Right atrium auricular region (tissue), 2 donors: ENCODE results near the gene KRTAP10-10. TPM values are rescaled to one million over a fixed set of nuclear protein-coding genes. Genes with fewer than 3 reads are reported as not detected.

Source experiments
- DNase-seq: peaks from one replicate; pipeline ENCODE4 v3.0.0-alpha.2; 2019; ENCODE audit warnings: low spot score
- H3K27ac ChIP-seq, 2 donors: fragments of 200-600 bp; sonication (generic); 1 replicate in 1 of 2; 2 replicates in 1 of 2; pipeline ENCODE4 v1.5.1; 2016 to 2019
- H3K27me3 ChIP-seq, 2 donors: fragments of 200-600 bp; sonication (generic); one replicate each; pipeline versions ENCODE4 v1.5.1 to v1.6.0; 2017 to 2019
- H3K36me3 ChIP-seq: fragments of 200-600 bp; sonication (generic); one replicate; pipeline ENCODE4 v1.5.1; 2016
- H3K4me1 ChIP-seq, 2 donors: fragments of 200-600 bp; sonication (generic); one replicate each; pipeline versions ENCODE4 v1.5.1 to v1.6.0; 2017 to 2019
- H3K4me3 ChIP-seq, 2 donors: fragments of 200-600 bp; sonication (generic); 1 replicate in 1 of 2; 2 replicates in 1 of 2; pipeline ENCODE4 v1.5.1; 2017 to 2019; ENCODE audit warnings: mild to moderate bottlenecking in 1 of 2, moderate library complexity in 1 of 2
- H3K9me3 ChIP-seq, 2 donors: fragments of 200-600 bp; sonication (generic); one replicate each; pipeline ENCODE4 v1.5.1; 2019
- CTCF ChIP-seq, 2 donors: fragments of 200-600 bp; sonication (generic); IDR thresholded peaks; one replicate each; pipeline ENCODE4 v1.5.1; 2019; ENCODE audit warnings: antibody characterized with exemption in 2 of 2
- total RNA-seq, 2 donors: library from RNA; depleted of rRNA; stranded (reverse); fragments of >200 nt; gene quantifications; one replicate each; pipeline ENCODE4 v1.1.0, GENCODE V29; 2016

KRTAP10-10 gene
- total RNA-seq, 2 donors from 2014 or later = not detected

- peak; percentile 23 for DNase-seq
- no peak overlapping the region for H3K4me3 ChIP-seq
- no peaks in the 10 kb centered on the region for H3K4me1 ChIP-seq
- peaks cover 0 to 17% of the 10 kb centered on the region in 2 donors for H3K9me3 ChIP-seq
- H3K27ac ChIP-seq = no peak overlapping the region
- no peak for TF ChIP-seq CTCF (IDR thresholded peaks at IDR 0.05)
- no peaks in the 10 kb centered on the region for H3K27me3 ChIP-seq
- no peaks in the 10 kb centered on the region for H3K36me3 ChIP-seq
These were observed 11.6 kb downstream of the KRTAP10-10 start for GRCh38 chr21:44648557-44649311.

- H3K27ac ChIP-seq = no peak overlapping the region
- H3K36me3 ChIP-seq = no peaks in the 10 kb centered on the region
- H3K4me1 ChIP-seq = no peaks in the 10 kb centered on the region
- H3K27me3 ChIP-seq = no peaks in the 10 kb centered on the region
- DNase-seq = peak; percentile 36
- no peak overlapping the region for H3K4me3 ChIP-seq
- peaks cover 0 to 11% of the 10 kb centered on the region in 2 donors for H3K9me3 ChIP-seq
- no peak for TF ChIP-seq CTCF (IDR thresholded peaks at IDR 0.05)
These were observed 12.5 kb downstream of the KRTAP10-10 start for GRCh38 chr21:44649521-44650100.

GRCh38 chr21:44650265-44650972 lies 13.3 kb downstream of the KRTAP10-10 start:
- Histone ChIP-seq H3K4me3 (no peak overlapping the region), H3K9me3 (peaks cover 0 to 3% of the 10 kb centered on the region in 2 donors), H3K4me1 (no peaks in the 10 kb centered on the region), H3K27ac (no peak overlapping the region), H3K27me3 (no peaks in the 10 kb centered on the region), H3K36me3 (no peaks in the 10 kb centered on the region)
- no peak for DNase-seq
- no peak for TF ChIP-seq CTCF (IDR thresholded peaks at IDR 0.05)

GRCh38 chr21:44650973-44651675 lies 14.0 kb downstream of the KRTAP10-10 start:
- no peak for TF ChIP-seq CTCF (IDR thresholded peaks at IDR 0.05)
- peaks cover 0 to 1% of the 10 kb centered on the region in 2 donors for H3K9me3 ChIP-seq
- no peak overlapping the region for H3K27ac ChIP-seq
- no peaks in the 10 kb centered on the region for H3K4me1 ChIP-seq
- no peaks in the 10 kb centered on the region for H3K27me3 ChIP-seq
- no peak overlapping the region for H3K4me3 ChIP-seq
- no peaks in the 10 kb centered on the region for H3K36me3 ChIP-seq
- peak; percentile 28 for DNase-seq

- no peak for TF ChIP-seq CTCF (IDR thresholded peaks at IDR 0.05)
- Histone ChIP-seq H3K9me3 (peaks cover 0 to 9% of the 10 kb centered on the region in 2 donors), H3K27ac (no peak overlapping the region), H3K4me1 (no peaks in the 10 kb centered on the region), H3K36me3 (no peaks in the 10 kb centered on the region), H3K27me3 (no peaks in the 10 kb centered on the region), H3K4me3 (no peak overlapping the region)
- DNase-seq = no peak
These were observed 16.0 kb downstream of the KRTAP10-10 start for GRCh38 chr21:44653123-44653522.
